ENCODE data around the gene YARS2. TPM values are rescaled to one million over a fixed set of nuclear protein-coding genes. Genes with fewer than 3 reads are reported as not detected.

Gene YARS2
- 39.2 and 43.2 TPM in 2 replicates for polyA plus RNA-seq (2011; rRNA removed)
- polyA plus RNA-seq (2012; cell fraction: cytosol; rRNA removed) = 23.8 and 31.4 TPM in 2 replicates
- 26.4 and 40.7 TPM in 2 replicates for polyA plus RNA-seq (2012; cell fraction: nucleus; rRNA removed)
- polyA plus RNA-seq (2017; fragmentation: RNase III; extraction: RNeasy Plus Mini Kit Qiagen cat#74134 plus additional on column Dnase treatment) = 23.0 to 23.6 TPM (median 23.3 TPM) in 3 replicates
- polyA minus RNA-seq (2011; rRNA and poly(A)+ RNA removed) = 17.4 and 21.2 TPM in 2 replicates

- DNase-seq (ENCODE audit: low read depth in 1 of 2, low spot score in 1 of 2) (peak; percentile 79 to 99), ATAC-seq (peak; percentile 92 to 98), FAIRE-seq (peak; percentile 94)
- H3K4me2 ChIP-seq = peak within 1 kb of the TSS; percentile 96
- TF ChIP-seq MYC (IDR thresholded peaks at IDR 0.05; ENCODE audit: borderline replicate concordance, low read length) = 0 out of 2 replicates have a peak, but pooled peaks have one; percentile 6
- peak; percentile 28; the same call in 2 of the 3 replicates for TF ChIP-seq BCL3 (IDR thresholded peaks at IDR 0.05)
- TF ChIP-seq PHF8 (IDR thresholded peaks at IDR 0.05; ENCODE audit: borderline replicate concordance, low read depth) = peak; percentile 98
- TF ChIP-seq CTCF (IDR thresholded peaks at IDR 0.05) = peak; percentile 98
- TF ChIP-seq HDAC2 (IDR thresholded peaks at IDR 0.05) = peak; percentile 76; the same call in 1 of the 2 replicates
- peak; percentile 34 for TF ChIP-seq MAFK (IDR thresholded peaks at IDR 0.05; ENCODE audit: partially characterized antibody)
- TF ChIP-seq HMGXB4 (CRISPR knock-in tag; IDR thresholded peaks at IDR 0.05; ENCODE audit: borderline replicate concordance) = no peak
- TF ChIP-seq KDM1A (IDR thresholded peaks at IDR 0.05; ENCODE audit: low read depth) = no peak
- TF ChIP-seq FOSB (CRISPR knock-in tag; IDR thresholded peaks at IDR 0.05) = peak; percentile 61; the same call in 1 of the 2 replicates
- TF ChIP-seq PBX3 (IDR thresholded peaks at IDR 0.05) = no peak
- 0 out of 2 replicates have a peak, but pooled peaks have one; percentile 1 for TF ChIP-seq NFE2L2 (conservative IDR thresholded peaks at IDR 0.05; ENCODE audit: low read length)
- 0 out of 2 replicates have a peak, but pooled peaks have one; percentile 3 for TF ChIP-seq GATA3 (IDR thresholded peaks at IDR 0.05; ENCODE audit: borderline replicate concordance)
- TF ChIP-seq MAX (IDR thresholded peaks at IDR 0.05) = peak; percentile 8; the same call in 1 of the 2 replicates
- peak; percentile 61 to 73 for TF ChIP-seq JUN (IDR thresholded peaks at IDR 0.05)
- TF ChIP-seq RAD21 (conservative IDR thresholded peaks at IDR 0.05 in 1 of 2, IDR thresholded peaks at IDR 0.05 in 1 of 2) = peak; percentile 97 to 99
- no peak for TF ChIP-seq FOSL2 (IDR thresholded peaks at IDR 0.05)
- no peak for TF ChIP-seq FOSL2 (CRISPR knock-in tag; IDR thresholded peaks at IDR 0.05)
- peak; percentile 95 for TF ChIP-seq POLR2A (IDR thresholded peaks at IDR 0.05; ENCODE audit: low read length)
- TF ChIP-seq ATOH8 (CRISPR knock-in tag; IDR thresholded peaks at IDR 0.05; ENCODE audit: low read depth) = no peak
- no peak for TF ChIP-seq RARB (CRISPR knock-in tag; IDR thresholded peaks at IDR 0.05)
- peak; percentile 41; the same call in 1 of the 2 replicates for TF ChIP-seq E2F6 (IDR thresholded peaks at IDR 0.05; ENCODE audit: borderline replicate concordance, low read depth)
- peak; percentile 94 for TF ChIP-seq SMC3 (IDR thresholded peaks at IDR 0.05)
- TF ChIP-seq KDM5A (IDR thresholded peaks at IDR 0.05) = peak; percentile 64
- no peak for TF ChIP-seq CHD2 (IDR thresholded peaks at IDR 0.05; ENCODE audit: low read length, partially characterized antibody)
- POLR2A ChIA-PET = interaction anchor here (0.5 to 2.6 kb wide), 12 partner anchors 9 to 1266 kb away, joined by 3 to 38 read pairs (median 4); partner anchors contain the start of genes ALG10, DNM1L and PKP2
- H3K27ac ChIP-seq = peak within 1 kb of the TSS; percentile 96
- H3K4me3 ChIP-seq = peak within 1 kb of the TSS; percentile 70
- 1% methylated on average over 38 of the region's 39 CpGs for WGBS (ENCODE audit: missing lambda C conversion rate)
- peaks cover 13% of the 10 kb centered on the region for H3K4me1 ChIP-seq
- no peaks in the 10 kb centered on the region for H3K9me3 ChIP-seq
- CTCF ChIA-PET = interaction anchor here (0.6 to 4.8 kb wide), 69 partner anchors 9 to 1432 kb away, joined by 3 to 78 read pairs (median 4); partner anchors contain the start of genes ALG10, FGD4 and PKP2
Observed at GRCh38 chr12:32755654-32756475, at the start of gene YARS2. YARS2 (minus strand) TSS chr12:32755897; CDS start chr12:32755874, 23 bp downstream.

Data from A549 (cell line).